Measurements from ENCODE around the gene UGGT2. TPM values are rescaled to one million over a fixed set of nuclear protein-coding genes. Genes with fewer than 3 reads are reported as not detected.
A peak's percentile ranks its signal among the peaks of the same experiment; 100 is the strongest.
"Not testable (repeated sequence)": the region's sequence is repeated elsewhere in the genome, so short reads cannot be mapped to it uniquely, and the experiment has no call there.

The UGGT2 gene
- polyA plus RNA-seq, 3 donors: 34.1 to 36.2 (median 35.6) TPM

- no peak for DNase-seq (ENCODE audit: low read depth in 3 of 3, low spot score in 2 of 3)
Measured at GRCh38 chr13:95809429-95809828, 243.8 kb downstream of the UGGT2 start.

GRCh38 chr13:95805921-95806320 lies 247.3 kb downstream of the UGGT2 start:
- no peak for DNase-seq (ENCODE audit: low read depth in 3 of 3, low spot score in 2 of 3)

GRCh38 chr13:95801825-95802224 lies 251.4 kb downstream of the UGGT2 start:
- no peak for DNase-seq (ENCODE audit: low read depth in 3 of 3, low spot score in 2 of 3)

- DNase-seq (ENCODE audit: low read depth in 3 of 3, low spot score in 2 of 3): no peak
Measured at GRCh38 chr13:95800436-95800835, 252.8 kb downstream of the UGGT2 start.

- DNase-seq (ENCODE audit: low read depth in 3 of 3, low spot score in 2 of 3): no peak
Measured at GRCh38 chr13:95797016-95797415, 256.2 kb downstream of the UGGT2 start.

GRCh38 chr13:95793781-95794180 lies 259.4 kb downstream of the UGGT2 start:
- no peak for DNase-seq (ENCODE audit: low read depth in 3 of 3, low spot score in 2 of 3)

GRCh38 chr13:95793018-95793555 lies 260.1 kb downstream of the UGGT2 start:
- no peak for DNase-seq (ENCODE audit: low read depth in 3 of 3, low spot score in 2 of 3)

- no peak for DNase-seq (ENCODE audit: low read depth in 3 of 3, low spot score in 2 of 3)
Measured at GRCh38 chr13:95791084-95791722, 262.0 kb downstream of the UGGT2 start.

- DNase-seq (ENCODE audit: low read depth in 3 of 3, low spot score in 2 of 3): not testable (repeated sequence)
Measured at GRCh38 chr13:95789315-95789714, 263.9 kb downstream of the UGGT2 start.

- no peak for DNase-seq (ENCODE audit: low read depth in 3 of 3, low spot score in 2 of 3)
Measured at GRCh38 chr13:95788100-95788463, 265.1 kb downstream of the UGGT2 start.

- DNase-seq (ENCODE audit: low read depth in 3 of 3, low spot score in 2 of 3): no peak
Measured at GRCh38 chr13:95787356-95788099, 265.7 kb downstream of the UGGT2 start.

- no peak for DNase-seq (ENCODE audit: low read depth in 3 of 3, low spot score in 2 of 3)
Measured at GRCh38 chr13:95784900-95785290, 268.3 kb downstream of the UGGT2 start.

- no peak for DNase-seq (ENCODE audit: low read depth in 3 of 3, low spot score in 2 of 3)
Measured at GRCh38 chr13:95784161-95784899, 268.9 kb downstream of the UGGT2 start.

- no peak for DNase-seq (ENCODE audit: low read depth in 3 of 3, low spot score in 2 of 3)
Measured at GRCh38 chr13:95783747-95784146, 269.5 kb downstream of the UGGT2 start.

GRCh38 chr13:95781940-95782339 lies 271.3 kb downstream of the UGGT2 start:
- not testable (repeated sequence) for DNase-seq (ENCODE audit: low read depth in 3 of 3, low spot score in 2 of 3)

- no peak for DNase-seq (ENCODE audit: low read depth in 3 of 3, low spot score in 2 of 3)
Measured at GRCh38 chr13:95781016-95781415, 272.2 kb downstream of the UGGT2 start.

- no peak for DNase-seq (ENCODE audit: low read depth in 3 of 3, low spot score in 2 of 3)
Measured at GRCh38 chr13:95779522-95779921, 273.7 kb downstream of the UGGT2 start.

GRCh38 chr13:95771905-95772304 lies 281.3 kb downstream of the UGGT2 start:
- no peak for DNase-seq (ENCODE audit: low read depth in 3 of 3, low spot score in 2 of 3)

- DNase-seq (ENCODE audit: low read depth in 3 of 3, low spot score in 2 of 3): peak in 1 of 3 donors; percentile 24
Measured at GRCh38 chr13:95763601-95764000, 289.6 kb downstream of the UGGT2 start.

GRCh38 chr13:95762626-95763025 lies 290.6 kb downstream of the UGGT2 start:
- not testable (repeated sequence) for DNase-seq (ENCODE audit: low read depth in 3 of 3, low spot score in 2 of 3)

GRCh38 chr13:95756072-95756471 lies 297.1 kb downstream of the UGGT2 start:
- no peak for DNase-seq (ENCODE audit: low read depth in 3 of 3, low spot score in 2 of 3)
